Right lobe of liver (tissue), 6 donors: ENCODE measurements around the gene BSG. TPM values are rescaled to one million over a fixed set of nuclear protein-coding genes. Genes with fewer than 3 reads are reported as not detected.

Source experiments
- ATAC-seq, 4 donors: fragments of 200-7000 bp; cut with Tn5 transposase; one replicate each; pipeline ENCODE4 v1.9.1; 2020; ENCODE audit warnings: mild to moderate bottlenecking in 4 of 4, moderate library complexity in 4 of 4
- DNase-seq, 3 donors: peaks; one replicate each; pipeline ENCODE4 v3.0.0-alpha.2; 2020
- H3K27ac ChIP-seq, 3 donors: fragments of 200-600 bp; one replicate each; pipeline ENCODE4 v1.8.0; 2022
- H3K27me3 ChIP-seq, 2 donors: fragments of 200-600 bp; one replicate each; pipeline ENCODE4 v1.8.0; 2022
- H3K36me3 ChIP-seq, 4 donors: fragments of 200-600 bp; sonication (generic) in 1 of 4; one replicate each; pipeline versions ENCODE4 v1.5.1 to v1.8.0; 2017 to 2022; ENCODE audit warnings: control low read depth in 1 of 4
- H3K4me1 ChIP-seq, 4 donors: fragments of 200-600 bp; sonication (generic) in 1 of 4; one replicate each; pipeline versions ENCODE4 v1.5.1 to v1.8.0; 2017 to 2022; ENCODE audit warnings: control low read depth in 1 of 4
- H3K4me3 ChIP-seq, 3 donors: fragments of 200-600 bp; one replicate each; pipeline ENCODE4 v1.8.0; 2022
- H3K9me3 ChIP-seq, 4 donors: fragments of 200-600 bp; sonication (generic) in 1 of 4; one replicate each; pipeline versions ENCODE4 v1.5.1 to v1.8.0; 2017 to 2022; ENCODE audit warnings: control low read depth in 1 of 4
- POLR2A ChIP-seq: fragments of 450-650 bp; IDR thresholded peaks from one replicate; pipeline ENCODE4 v1.6.1; 2017; ENCODE audit warnings: antibody characterized with exemption, mild to moderate bottlenecking
- WGBS: methylation state at CpG from one replicate; pipeline ENCODE4 v1.1.6; 2018; ENCODE audit warnings: low coverage, low lambda C conversion rate; ENCODE audit not compliant: insufficient coverage; ENCODE audit errors: missing lambda C conversion rate; 5-methylcytosine and 5-hydroxymethylcytosine counted together
- intact Hi-C, 2 donors: fragments of 100-400 bp; cut with DNase I; formaldehyde crosslinking; loops; one replicate each; pipeline versions ENCODE4 v1.11.2 to v1.14.1; 2022
- total RNA-seq, 6 experiments: library from RNA; depleted of rRNA in 2 of 6; stranded (reverse); fragments of >200 nt in 2 of 6; fragmentation: NEBNext Ultra II Directional in 3 of 6; extraction: Animal tissue kit (Norgen Biotek cat#: 25700) in 3 of 6; gene quantifications; one replicate each; pipeline versions ENCODE4 v1.1.0 to v1.2.4, GENCODE V29; 2016 to 2023
- TF ChIP-seq, protein P1 (sequence below), 4 donors: fragments of 200-600 bp in 3 of 4; fragments of 450-650 bp in 1 of 4; IDR thresholded peaks; one replicate each; pipeline versions ENCODE4 v1.5.1 to v1.8.0; 2016 to 2022; ENCODE audit warnings: antibody characterized with exemption in 4 of 4, mild to moderate bottlenecking in 2 of 4
- donor health status: DM: no; HTN: yes; CAD: no.
- donor health status: DM: no; HTN: no; CAD: no.
- donor health status: DM: no; HTN: no; CAD: no.
- donor health status: DM: no; HTN: yes; CAD: no.
- donor health status: DM: no; HTN: yes; CAD: no.

BSG gene
- total RNA-seq, 6 experiments from 2014 or later: 88.6 to 369 (median 124) TPM

DNA sequence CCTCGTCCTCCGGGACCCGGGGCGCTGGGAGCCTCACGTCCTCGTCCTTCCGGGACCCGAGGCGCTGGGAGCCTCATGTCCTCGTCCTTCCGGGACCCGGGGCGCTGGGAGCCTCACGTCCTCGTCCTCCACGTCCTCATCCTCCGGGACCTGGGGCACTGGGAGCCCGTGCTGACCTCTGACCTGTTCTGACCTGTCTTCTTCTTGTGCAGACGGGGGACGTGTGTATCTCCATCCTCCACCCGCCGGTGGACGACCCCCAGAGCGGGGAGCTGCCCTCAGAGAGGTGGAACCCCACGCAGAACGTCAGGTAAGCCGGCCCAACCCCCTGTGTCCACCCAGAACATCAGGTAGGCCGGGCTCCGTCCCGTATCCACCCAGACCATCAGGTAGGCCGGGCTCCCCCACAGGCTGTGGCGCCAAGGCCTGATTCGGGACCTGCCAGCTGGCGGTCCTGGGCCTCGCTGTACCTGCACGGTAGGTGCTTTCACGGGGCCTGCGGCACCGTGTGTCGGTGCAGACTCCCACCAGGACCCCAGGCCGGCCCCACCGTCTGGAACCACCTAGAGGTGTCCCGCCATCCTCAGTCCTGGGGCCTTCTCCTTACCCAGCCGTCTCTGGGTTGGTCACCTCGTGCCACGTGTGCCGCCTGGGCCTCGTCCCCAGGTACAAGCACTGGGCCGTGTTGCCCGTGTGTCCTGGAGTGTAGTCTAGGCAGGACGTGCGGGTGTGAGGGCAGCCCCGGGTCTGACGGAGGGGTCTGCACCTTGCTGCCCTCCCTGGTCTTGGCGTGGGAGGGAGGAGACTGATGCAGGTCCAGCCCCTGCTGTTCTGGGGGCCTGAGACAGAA, 36.1 kb upstream of the BSG start:
- Histone ChIP-seq H3K36me3 (peaks cover 4 to 35% (median 17%) of the 10 kb centered on the region in 4 donors), H3K4me1 (peaks cover 0 to 23% (median 11%) of the 10 kb centered on the region in 4 donors), H3K9me3 (no peaks in the 10 kb centered on the region), H3K4me3 (no peak overlapping the region), H3K27me3 (no peaks in the 10 kb centered on the region), H3K27ac (no peak overlapping the region)
- intact Hi-C loops: no loop called here
- TF ChIP-seq, protein P1, sequence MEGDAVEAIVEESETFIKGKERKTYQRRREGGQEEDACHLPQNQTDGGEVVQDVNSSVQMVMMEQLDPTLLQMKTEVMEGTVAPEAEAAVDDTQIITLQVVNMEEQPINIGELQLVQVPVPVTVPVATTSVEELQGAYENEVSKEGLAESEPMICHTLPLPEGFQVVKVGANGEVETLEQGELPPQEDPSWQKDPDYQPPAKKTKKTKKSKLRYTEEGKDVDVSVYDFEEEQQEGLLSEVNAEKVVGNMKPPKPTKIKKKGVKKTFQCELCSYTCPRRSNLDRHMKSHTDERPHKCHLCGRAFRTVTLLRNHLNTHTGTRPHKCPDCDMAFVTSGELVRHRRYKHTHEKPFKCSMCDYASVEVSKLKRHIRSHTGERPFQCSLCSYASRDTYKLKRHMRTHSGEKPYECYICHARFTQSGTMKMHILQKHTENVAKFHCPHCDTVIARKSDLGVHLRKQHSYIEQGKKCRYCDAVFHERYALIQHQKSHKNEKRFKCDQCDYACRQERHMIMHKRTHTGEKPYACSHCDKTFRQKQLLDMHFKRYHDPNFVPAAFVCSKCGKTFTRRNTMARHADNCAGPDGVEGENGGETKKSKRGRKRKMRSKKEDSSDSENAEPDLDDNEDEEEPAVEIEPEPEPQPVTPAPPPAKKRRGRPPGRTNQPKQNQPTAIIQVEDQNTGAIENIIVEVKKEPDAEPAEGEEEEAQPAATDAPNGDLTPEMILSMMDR (IDR thresholded peaks at IDR 0.05): no peak
- no peak for TF ChIP-seq POLR2A
- ATAC-seq (no peak), DNase-seq (peak in 1 of 3 donors; percentile 44)
- WGBS: 94% methylated on average over 3 of the region's 55 CpGs

DNA sequence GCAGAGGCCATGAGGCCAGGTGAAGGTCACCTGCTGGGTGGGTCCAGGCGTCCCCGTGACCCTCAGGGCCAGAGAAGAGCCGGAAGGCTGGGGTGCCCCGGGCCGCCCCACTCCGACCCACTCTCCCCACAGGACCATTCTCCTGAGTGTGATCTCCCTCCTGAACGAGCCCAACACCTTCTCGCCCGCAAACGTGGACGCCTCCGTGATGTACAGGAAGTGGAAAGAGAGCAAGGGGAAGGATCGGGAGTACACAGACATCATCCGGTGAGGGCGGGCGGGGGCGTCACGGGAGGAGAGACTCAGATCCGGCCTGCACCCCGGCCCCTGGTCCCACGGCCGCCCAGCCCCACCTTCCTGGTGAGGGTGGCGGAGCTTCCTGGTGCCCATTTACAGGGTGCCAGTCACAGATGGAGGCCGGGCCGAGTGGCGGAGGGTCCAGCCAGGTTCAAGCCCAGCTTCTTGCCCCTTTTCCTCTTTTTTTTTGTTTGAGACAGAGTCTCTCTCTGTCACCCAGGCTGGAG, 35.5 kb upstream of the BSG start:
- H3K9me3 ChIP-seq: no peaks in the 10 kb centered on the region
- intact Hi-C loops: no loop called here
- H3K27ac ChIP-seq: no peak overlapping the region
- no peak for TF ChIP-seq POLR2A
- TF ChIP-seq, protein P1 (IDR thresholded peaks at IDR 0.05): no peak
- whole genome bisulfite sequencing: 80% methylated on average over 2 of the region's 26 CpGs
- H3K36me3 ChIP-seq: peaks cover 4 to 42% (median 20%) of the 10 kb centered on the region in 4 donors
- H3K4me1 ChIP-seq: peaks cover 0 to 23% (median 11%) of the 10 kb centered on the region in 4 donors
- no peak overlapping the region for H3K4me3 ChIP-seq
- H3K27me3 ChIP-seq: no peaks in the 10 kb centered on the region
- ATAC-seq: no peak
- DNase-seq: peak in 1 of 3 donors; percentile 21

DNA sequence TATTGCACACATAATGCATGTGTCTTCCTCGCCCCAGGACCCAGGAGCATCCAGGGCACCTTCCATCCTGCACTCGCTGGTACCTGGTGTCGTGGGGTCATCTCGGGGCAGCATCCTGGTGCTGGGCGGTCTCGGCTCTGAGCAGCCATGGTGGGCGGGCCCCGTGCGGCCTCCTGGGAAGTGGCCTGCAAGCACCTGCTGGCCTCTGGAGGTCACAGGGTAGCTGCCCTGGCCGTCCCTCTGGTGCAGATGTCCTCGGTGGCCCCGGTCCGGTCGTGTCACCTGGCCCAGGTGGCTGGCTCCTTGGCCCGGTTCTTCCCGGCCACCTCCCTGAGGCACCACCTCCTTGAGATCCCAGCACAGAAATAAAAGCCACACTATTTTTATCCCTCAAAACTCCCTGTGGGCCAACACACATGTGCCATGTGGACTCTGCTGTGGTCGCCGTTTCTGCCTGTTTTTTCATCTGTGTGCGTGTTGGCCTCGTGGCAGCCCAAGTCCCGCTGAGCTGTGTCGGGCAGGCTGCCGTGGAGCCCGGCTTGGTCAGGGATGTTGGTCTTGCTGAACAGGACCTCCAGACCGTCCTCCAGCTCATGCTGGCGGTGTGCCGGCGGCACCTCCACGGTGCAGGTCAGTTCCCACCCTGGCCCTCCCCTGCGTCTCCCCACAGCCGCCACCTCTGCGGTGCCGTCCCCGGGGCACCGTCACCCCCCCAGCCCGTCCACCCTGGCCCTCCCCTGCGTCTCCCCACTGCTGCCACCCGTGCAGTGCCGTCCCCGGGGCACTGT, 33.6 kb upstream of the BSG start:
- Histone ChIP-seq H3K4me3 (no peak overlapping the region), H3K4me1 (peaks cover 0 to 16% (median 7%) of the 10 kb centered on the region in 4 donors), H3K27ac (no peak overlapping the region), H3K9me3 (no peaks in the 10 kb centered on the region), H3K27me3 (no peaks in the 10 kb centered on the region), H3K36me3 (peaks cover 4 to 44% (median 20%) of the 10 kb centered on the region in 4 donors)
- TF ChIP-seq, protein P1 (IDR thresholded peaks at IDR 0.05): no peak
- TF ChIP-seq POLR2A: no peak
- no peak for DNase-seq
- 89% methylated on average over 5 of the region's 40 CpGs for WGBS
- ATAC-seq: no peak
- intact Hi-C loops: no loop called here

DNA sequence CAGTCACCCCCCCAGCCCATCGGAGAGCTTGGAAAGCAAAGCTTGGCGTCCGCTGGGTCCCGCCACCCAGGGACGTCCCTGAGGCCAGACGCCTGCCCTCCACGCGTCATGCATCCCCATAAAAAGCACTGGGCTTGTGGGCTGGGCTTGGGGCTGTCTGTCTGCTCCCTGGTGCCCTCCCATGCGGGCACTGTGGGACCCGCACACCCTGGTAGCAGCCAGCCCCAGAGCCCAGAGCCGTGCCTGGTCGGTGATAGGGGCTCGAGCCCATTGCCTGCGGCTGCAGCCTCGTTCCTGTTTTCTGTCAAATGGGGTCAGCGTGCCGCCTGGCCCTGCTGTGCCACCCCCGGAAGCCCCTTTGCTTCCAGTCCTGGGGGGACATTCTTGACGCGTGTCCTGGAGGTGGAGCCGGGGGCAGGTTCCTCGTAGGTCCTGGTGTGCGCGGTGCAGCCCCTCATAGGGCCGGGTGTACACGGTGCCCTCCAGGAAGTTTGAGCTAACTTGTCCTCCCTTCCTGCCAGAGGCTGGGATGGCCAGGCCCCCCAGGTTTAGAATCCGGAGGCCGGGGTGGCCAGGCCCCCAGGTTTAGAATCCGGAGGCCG, 32.9 kb upstream of the BSG start:
- WGBS: 85% methylated on average over 5 of the region's 30 CpGs
- intact Hi-C loops: no loop called here

More for the DNA sequence above, 32.9 kb upstream of the BSG start:
- no peak for ATAC-seq
- no peak for TF ChIP-seq POLR2A
- TF ChIP-seq, protein P1 (IDR thresholded peaks at IDR 0.05): no peak
- Histone ChIP-seq H3K27me3 (no peaks in the 10 kb centered on the region), H3K4me3 (no peak overlapping the region), H3K27ac (no peak overlapping the region), H3K4me1 (peaks cover 0 to 12% (median 5%) of the 10 kb centered on the region in 4 donors), H3K9me3 (no peaks in the 10 kb centered on the region), H3K36me3 (peaks cover 4 to 44% (median 20%) of the 10 kb centered on the region in 4 donors)
- no peak for DNase-seq
